HL-60/S4 treated with retinoic acid at 250 ng/mL for 4 days and 3 days (cell line): Measurements from ENCODE around the gene NLGN1.

Source experiments
- in situ Hi-C: fragments of 300-500 bp; cut with MboI; formaldehyde crosslinking; loops from 2 replicates; pipeline ENCODE4 v1.7.0; 2022; ENCODE audit warnings: low sequenced_read_pairs

NLGN1 gene

DNA sequence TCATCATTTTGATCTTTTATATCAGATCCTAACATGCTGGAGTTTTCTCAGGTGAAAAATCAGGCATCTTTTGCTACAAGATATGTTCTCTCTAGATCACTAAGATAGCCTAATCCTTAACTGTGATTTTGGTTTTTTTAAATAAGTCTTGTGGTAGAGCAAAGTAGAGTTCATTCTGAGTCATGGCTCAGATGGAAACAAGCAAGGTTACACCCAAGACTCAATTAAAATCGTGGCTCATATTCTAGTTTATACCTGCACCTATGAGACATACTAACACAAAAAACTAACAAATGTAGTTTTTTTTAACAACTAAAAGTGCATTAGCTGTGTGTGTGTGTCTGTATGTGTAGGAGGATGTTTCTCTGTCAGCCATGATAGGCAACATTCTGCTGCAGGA is 428.2 kb downstream of the NLGN1 start:
- in situ Hi-C loops = no loop called here

DNA sequence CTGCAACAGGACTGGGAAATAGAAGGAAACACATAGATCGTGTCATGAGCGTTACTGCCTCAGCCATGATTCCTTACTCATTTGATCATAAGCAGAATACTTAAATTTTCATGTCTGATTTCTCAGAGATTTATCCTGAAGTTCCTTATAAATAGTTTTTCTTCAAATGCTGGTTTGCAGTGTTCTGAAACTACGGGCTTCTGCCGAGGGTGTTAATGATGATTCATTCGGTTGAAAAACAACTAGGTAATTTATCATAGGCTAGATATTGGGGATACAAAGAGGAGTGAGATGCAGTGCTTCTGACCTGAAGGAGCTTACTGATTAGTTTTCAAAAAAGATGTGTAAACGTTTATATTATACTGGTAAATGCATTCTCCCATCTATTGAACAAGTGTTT is 428.9 kb downstream of the NLGN1 start:
- in situ Hi-C loops = no loop called here

DNA sequence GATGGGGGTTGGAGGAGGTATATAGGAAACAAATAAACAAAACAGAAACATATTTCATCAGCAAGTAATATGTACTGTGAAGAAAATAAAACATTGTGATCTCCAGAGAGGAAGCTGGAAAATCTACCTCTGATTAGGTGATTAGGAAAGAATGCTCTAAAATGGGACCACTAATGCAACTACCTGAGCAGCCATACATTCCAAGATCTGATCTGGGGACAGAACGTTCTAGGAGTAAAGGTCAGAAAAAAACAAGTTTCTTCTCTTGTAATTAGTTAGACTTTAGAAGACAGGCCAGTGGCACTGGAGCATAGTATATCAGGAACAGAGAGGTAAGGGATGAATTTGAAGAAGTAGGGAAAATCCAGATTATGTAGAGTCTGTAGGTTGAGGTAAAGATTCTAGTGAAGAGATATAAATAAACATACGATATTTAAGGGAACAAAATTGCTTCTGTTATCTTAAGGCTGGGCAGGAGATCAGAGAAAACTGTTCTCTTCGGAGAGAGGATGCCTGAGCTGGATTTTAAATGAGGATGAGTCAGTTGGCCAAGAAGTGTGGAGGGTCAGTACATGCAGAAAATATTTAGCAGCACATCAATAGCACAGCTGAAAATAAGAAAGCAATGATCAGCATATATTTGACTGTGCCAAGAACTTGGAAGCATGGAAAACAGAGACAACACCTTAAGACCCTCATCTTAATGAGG is 429.5 kb downstream of the NLGN1 start:
- in situ Hi-C loops = no loop called here

DNA sequence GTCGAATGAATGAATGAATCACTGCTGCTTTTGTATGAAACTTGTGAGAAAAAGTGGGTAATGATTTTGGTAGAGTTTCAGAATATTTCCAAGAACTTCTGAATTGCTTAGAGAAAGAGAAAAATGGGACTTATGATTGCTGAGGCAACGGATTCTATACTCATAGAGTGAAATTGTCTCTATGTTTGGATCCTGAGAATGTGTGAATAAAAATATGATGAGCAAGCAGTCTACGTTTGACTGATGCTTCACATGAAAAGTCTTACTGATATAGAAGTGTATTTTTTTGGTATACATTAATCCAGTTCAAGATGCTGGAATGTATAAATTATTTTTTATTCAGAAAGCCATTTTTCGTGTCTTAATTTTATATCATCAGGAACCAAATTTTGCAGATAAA is 441.1 kb downstream of the NLGN1 start:
- in situ Hi-C loops = no loop called here

DNA sequence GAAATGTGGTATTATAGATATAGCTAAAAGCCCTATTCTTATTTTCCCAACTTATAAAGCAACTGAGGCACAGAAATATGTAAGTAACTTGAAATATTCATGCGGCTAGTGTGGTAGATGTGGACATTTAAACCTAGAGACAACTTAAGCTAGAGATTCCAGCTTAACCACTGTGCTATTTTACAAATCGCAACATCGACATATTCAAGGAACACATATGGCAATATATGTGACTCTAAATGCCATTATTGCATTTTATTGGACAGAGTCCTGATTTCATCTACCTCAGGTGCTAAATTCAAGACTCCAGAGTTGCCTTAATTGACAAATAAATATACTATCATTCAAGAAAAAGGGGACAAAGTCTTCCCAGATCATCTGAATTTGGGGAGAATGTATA is 442.3 kb downstream of the NLGN1 start:
- in situ Hi-C loops = no loop called here

DNA sequence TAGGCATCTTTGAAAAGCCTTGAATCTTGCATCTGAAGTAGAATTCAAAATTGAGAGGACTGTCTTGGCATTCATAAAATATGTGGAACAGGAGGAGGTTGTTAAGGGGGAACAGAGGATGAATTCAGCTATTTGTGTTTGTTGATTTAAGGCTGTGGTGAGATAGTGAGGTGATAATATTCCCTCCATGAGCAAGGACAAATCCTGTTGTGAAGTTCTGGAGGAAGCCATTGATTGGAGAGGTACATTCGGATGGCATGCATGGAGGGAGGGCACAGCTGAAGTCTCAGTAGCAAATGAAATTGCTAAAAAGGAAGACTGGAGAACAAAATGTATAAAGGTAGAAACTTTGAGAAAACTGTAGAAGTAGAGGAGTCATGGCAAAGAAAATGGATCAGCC is 443.8 kb downstream of the NLGN1 start:
- in situ Hi-C loops = no loop called here

DNA sequence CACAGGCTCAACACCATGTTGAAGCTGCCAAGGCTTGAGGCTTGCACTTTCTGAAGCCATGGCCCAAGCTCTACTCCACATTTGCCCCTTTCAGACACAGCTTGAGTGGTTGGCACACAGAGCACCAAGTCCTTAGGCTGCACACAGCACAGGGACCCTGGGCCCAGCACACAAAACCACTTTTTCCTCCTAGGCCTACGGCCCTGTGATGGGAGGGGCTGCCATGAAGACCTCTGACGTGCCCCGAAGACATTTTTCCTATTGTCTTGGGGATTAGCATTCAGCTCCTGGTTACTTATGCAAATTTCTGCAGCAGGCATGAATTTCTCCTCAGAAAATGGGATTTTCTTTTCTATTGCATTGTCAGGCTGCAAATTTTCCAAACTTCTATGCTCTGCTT is 445.5 kb downstream of the NLGN1 start:
- in situ Hi-C loops = no loop called here

DNA sequence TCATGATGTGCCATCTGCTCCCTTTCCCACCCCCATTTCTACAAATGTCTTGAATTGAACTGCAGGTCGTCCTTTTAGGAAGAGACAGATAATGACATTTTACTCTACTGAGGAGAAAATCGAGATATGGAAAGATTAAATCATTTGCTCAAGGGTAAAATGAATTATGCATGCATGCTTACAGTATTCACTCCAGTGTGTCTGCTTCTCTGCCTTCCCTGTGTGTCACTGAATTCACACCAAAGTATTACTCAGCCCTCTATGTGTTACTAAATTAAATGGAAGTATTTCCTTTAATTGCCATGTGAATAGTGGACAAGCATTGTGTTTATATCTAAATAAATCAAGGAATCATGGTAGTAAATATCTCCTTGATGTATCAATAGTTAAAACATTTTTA is 449.0 kb downstream of the NLGN1 start:
- in situ Hi-C loops = no loop called here

DNA sequence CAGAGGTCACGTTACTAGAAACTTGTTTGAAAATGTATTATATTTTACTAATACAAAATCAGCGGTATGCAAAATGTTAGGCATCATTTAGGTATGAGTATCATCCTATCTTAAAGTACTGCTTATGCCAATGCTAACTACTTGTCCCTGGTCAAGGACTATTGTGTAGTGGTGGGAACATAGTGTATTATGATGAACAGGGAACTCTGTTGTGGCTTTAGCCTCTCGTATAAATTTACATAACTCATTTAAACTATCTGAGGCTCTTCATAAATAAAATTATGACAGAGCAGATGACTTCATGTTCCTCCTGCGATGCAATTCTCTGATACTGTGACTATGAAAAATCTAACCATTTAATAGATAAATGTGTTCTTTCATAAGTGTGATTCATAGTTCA is 451.9 kb downstream of the NLGN1 start:
- in situ Hi-C loops = no loop called here

DNA sequence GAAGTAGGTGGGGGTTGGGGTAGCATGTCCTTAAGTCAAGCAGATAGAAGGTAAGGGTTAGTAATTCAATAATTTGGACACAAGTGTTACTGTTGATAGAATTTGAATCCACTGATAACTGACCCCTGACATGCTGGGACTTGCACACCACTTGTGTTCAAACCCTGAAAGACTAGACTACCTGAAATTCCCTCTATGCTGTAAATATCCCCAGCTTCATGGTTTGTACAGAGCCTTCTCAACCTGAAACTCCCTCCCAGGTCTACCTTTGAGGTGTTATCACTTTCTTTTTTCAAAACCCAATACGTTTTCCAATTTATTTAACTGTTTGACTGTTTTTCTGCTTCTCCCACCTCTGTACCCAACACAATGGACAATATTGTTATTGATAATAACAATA is 459.6 kb downstream of the NLGN1 start:
- in situ Hi-C loops = no loop called here

DNA sequence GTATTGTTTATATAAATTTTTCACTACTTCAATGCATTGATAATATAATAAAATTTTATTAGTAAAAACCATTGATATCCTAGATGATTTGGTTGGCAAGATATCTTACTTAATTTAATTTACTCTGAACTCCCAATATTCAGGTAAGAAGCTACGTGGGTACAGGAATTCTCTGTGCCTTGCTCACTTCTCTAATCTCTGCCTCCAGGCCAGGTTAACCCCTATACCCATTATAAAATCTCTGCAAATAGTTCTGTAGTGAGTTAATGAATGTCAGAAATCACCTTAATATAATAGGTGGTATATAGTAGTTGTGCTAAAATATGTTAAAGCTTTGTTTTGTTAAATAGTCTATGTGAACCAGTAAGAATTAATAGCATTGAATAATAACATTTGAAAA is 465.2 kb downstream of the NLGN1 start:
- in situ Hi-C loops = no loop called here

DNA sequence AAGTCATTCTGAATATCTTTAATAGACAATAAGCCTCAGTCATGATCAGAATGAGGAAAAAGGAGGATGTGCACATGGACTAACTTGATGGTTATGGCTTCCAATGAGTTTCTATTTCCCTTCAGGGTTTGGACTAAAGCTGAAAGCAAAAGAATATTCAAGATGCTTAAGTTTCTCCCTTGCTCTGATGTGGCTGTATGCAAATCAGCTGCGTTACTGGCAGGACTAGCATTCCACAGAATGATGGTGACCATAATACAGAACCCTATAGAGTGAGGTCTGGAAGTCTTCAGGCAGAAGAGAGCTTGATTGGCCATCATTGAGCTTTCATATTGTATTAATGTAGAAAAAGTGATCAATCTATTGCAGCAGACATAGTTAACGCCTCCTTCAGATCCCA is 466.0 kb downstream of the NLGN1 start:
- in situ Hi-C loops = no loop called here

DNA sequence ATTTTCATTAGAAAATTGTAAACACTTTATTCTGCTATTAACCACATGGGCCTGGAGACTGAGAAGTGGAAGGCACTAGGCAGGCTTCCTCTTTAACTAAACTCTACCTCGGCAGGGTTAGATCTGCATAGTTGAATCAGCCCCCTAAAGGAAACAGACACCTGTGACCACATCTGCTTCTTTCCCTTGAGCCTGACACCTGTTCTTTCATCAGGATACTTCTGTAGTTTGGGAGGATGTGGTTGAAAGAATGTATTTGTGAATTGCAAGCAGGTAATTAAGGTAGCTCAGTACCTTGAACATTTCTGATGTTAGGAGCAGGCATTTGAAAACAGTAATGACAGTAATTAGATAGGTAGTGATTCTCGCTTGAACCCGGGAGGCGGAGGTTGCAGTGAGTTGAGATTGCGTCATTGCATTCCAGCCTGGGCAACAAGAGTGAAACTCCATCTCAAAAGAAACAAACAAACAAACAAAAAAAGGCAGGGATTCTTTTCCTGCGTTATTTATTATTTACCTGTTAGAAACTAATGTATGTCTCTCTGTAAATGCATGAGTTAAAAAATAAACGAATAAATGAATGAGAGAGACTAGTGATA is 468.5 kb downstream of the NLGN1 start:
- in situ Hi-C loops = no loop called here

DNA sequence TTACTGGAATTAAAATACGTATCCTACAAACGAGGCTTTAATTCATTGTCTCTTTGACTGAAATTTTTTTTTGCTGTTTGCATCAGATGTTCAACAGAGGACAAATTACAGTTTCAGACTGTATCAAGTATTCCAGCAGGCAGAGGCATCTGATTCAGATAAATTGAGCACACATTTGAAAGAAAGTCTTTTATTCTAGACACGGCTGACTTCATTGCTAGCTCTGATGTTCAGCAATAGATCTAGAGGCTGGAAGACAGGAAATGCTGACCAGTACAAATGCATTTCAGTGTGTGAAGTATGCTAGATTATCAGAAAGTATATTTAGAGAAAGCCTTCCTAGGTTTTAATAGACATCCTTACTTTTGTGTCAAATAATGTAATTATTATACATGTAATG is 472.2 kb downstream of the NLGN1 start:
- in situ Hi-C loops = no loop called here

DNA sequence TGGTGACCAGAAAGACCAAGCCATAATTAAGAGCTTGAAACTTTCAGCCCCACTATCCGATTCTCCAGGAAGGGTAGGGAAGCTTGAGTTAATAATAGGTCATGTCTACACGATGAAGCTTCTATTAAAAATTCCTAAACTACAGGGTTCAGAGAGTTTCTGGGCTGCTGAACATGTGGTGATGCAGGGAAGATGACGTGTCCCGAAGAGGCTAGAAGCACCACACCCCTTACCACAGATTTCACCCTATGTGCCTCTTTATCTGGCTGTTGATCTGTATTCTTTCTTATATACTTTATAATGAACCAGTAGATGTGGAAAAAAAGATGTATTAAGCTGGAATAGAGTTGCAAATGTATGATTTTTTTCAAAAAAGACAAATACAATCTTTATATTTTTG is 473.4 kb downstream of the NLGN1 start:
- in situ Hi-C loops = no loop called here

DNA sequence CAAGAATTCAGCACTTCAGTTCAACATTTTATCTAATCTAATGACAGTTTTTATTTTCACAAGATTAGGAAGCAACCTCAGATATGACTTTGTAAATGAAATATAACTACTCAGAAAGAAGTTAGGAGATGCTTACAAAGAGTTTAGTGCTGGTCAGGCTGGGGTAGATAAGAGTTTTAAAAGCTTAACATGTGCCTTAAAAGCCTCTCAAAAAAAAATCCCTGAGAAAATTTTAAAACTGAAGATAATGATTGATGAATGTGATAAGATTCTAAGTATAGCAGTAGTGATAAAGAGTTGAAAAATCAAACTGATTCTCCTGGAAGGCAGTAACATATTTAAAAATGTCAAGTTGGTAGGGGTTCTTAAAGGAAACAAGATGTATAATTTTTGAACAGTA is 478.2 kb downstream of the NLGN1 start:
- in situ Hi-C loops = no loop called here

DNA sequence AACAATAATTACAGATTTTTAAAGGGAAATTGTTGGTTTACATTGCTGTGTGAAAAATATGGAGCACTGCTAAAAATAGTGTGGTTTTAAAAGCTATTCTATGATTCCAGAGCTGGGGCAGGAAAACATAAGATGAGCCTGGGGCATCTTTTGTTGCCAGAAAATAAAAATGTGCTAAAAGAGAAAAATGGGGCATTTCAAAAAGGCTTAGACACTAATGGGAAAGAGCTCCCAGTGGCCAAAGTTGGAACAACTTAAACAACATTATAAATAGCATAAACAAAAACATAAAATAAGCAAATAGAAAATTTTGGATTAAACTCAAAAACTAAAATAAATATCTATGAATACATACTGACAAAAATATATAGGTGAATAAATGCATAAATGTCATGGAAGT is 478.9 kb downstream of the NLGN1 start:
- in situ Hi-C loops = no loop called here

DNA sequence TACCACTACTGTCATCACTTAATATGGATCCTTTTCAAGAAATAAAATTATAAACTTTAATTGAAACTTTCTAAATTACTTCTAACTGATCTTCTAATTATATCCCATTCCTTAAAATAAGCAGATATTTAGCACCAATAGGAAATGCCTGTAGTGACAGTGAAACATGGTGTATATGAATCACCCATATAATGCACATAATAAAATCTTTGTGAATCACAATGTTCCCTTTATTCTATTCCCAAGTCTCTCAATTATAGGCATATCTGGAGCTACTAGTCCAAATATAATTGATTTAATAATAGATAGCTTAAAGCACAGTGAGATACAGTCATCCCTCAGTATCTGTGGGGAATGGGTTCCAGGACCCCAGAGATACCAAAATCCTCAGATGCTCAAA is 490.3 kb downstream of the NLGN1 start:
- in situ Hi-C loops = no loop called here

DNA sequence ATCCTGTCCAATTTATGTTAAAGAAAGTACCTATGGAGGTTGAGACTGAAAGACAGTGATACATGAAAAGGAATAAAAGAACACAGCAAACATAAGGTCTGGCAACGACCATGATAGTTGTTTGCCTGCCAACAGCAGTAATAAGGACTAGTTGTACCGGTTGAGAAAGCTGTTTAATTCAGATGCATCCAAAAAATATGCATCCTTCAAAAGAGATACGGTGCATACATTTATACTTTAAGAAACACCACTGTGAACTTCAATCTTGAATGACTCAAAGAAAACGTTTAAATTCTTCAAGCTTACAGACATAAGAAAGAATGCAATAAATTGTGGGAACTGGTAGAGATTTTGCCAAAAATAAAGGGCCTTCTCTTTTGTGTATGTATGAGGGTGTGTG is 492.1 kb downstream of the NLGN1 start:
- in situ Hi-C loops = no loop called here

DNA sequence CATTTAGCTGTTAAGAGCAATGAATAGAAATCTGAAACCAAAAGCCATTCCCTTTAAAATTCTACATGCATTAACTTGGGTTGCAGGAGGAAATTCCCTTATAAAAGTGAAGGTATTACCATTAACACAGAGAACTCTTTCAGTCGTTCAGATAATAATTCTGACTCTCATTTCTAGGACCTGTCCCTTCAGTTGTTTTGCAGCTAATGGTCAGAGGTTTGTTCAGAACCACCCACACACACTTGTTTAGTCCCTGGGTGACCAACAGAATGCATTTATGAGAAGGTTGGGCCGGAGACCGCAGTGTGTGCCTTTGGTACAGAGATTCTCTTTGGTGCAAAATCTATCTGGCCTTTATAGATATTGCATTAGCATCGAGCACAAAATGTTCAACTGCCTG is 492.5 kb downstream of the NLGN1 start:
- in situ Hi-C loops = no loop called here

DNA sequence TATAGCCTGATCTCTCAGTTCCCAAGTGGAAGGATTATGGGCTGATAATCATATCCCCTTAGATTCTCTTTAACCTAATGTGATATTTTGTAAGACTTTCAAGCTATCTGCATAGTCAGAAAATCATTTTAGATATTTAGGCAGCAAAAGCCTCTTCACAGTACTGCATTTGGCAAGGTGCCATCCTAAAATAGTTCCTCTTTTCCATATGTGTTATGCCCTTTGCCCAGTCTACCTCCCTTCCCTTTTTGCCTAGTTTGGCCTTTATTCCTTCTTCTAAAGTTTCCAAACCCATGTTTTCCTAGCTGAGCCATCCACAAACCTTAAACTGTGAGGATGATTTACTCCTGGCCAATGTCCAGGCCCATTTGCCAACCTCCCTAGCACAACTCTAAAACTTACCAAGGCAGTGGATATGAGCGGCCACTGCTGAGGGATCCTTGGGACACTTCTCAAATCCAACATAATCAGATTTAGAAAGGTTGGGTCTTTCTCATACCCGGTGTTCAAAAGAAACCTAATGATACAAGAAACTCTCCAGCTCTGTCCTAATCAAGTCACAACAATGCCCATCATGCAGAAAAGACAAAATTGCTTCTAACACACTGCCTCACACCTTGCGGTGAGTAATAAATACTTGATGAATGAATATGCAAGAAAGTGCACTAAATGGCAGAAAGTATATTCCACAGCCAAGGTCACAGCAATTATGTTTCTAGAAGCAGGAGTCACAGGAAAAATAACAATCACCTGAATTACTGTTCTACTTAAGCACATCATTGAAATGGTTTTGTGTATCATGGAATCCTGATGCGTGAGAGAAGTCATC is 493.9 kb downstream of the NLGN1 start:
- in situ Hi-C loops = no loop called here

DNA sequence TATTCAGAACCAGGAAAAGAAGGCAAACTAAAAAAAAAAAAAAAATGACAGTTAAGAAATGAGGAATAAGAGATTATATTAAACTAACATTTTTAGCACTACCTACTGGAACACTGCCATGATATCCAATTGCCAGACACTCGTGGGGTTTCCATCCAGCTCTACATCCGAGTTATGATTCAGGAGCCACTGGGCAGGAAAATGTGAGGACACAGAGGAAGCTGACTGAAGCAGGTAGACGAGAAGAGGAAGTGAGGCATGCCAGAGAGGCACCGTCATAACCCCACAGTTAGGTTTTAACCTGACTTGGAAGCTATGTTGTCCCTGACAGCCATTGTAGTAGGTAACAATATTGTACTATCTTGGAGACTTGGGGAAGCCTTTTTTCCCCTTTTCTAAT is 495.0 kb downstream of the NLGN1 start:
- in situ Hi-C loops = no loop called here
